ENCODE measurements around the gene PLOD3. TPM values are rescaled to one million over a fixed set of nuclear protein-coding genes. Genes with fewer than 3 reads are reported as not detected.

PLOD3 gene
- polyA plus RNA-seq, 3 donors = 46.3 to 50.3 (median 50.1) TPM

GRCh38 chr7:101240226-101241014, 23.0 kb upstream of the PLOD3 start:
- DNase-seq = no peak

GRCh38 chr7:101239951-101240220, 22.5 kb upstream of the PLOD3 start:
- DNase-seq = no peak

DNA sequence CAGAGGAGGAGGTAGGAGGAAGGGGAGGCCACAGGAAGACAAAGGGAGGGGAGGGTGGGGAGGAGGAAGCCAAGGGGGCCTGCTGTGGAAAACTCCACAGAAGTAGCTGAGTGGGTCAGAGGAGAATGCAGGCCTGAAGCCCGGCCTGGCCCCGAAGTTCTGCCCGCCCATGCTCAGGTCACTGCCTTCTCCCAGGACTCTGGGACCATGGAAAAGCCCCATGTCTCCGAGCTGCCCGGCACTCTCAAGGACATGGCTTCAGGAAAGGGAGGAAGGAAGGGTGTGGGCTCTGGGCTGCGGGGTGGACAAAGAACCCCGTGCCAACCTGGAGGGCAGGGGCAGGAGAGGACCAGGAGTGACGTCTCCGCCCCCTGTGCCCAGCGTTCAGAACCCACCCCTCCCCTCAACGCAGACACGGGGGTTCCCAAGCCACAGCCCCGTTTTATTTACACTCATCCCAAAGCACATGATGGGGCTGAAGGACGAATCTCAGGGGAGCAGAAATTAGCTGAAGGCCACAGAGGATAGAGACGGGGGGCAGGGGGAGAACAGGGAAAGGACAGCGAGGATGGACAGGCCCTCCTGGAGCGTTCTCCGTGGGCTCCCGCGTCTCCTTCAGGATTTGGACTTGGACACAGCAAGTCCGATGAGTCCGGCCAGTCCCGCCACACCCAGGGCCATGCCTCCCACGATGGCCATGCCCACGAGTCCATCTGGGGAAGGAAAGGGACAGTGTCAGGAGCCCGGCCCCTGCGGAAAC, 22.0 kb upstream of the PLOD3 start:
- DNase-seq = no peak

GRCh38 chr7:101238226-101239182, 21.1 kb upstream of the PLOD3 start:
- DNase-seq = no peak

DNA sequence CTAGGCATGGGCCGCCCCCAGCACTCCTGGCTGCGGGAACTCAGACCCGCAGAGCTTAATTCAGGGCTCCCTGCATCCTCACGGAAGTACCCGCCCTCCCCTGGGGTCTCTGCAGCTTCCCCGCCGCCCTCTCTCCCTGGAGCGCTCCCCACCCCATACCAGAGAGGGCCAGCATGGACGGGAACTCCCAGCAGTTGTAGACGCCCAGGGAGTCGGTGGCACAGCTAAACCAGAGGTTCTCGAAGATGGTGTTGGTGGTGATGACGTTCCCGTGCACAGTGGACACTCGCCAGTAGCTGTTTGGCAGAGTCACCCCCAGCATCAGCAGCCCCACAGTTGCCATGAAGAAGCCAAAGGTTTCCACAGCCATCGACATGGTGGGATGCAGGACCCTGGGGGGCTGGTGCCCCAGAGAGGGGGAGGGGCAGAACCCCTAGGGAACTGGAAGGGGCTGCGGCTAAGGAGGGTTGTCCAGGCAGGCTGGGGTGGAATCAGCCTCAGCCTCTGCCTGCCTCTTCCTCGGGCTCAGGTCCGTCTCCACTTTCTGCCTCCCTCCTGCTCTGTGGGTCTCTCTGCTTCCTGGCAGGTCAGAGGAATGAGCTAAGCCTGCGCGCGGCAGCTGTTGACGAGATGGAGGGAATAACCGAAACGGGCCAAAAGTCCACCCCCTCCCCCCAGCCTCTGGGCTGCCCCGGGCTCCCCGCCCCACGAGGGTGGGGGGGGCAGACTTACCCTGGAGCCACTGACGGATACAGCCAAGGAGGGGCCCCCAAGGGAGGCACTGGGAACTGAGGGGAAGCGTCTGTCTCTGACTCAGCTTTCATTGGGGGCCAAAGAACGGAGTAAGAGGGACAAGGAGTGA, 20.1 kb upstream of the PLOD3 start, which contains the start of gene CLDN15:
CLDN15 (minus strand) TSS at position 597 of the 862 bp plus-strand sequence; CDS start at position 376, 221 bp downstream.
- no peak for DNase-seq

- no peak for DNase-seq
These were observed 19.0 kb upstream of the PLOD3 start for GRCh38 chr7:101236292-101236835.

GRCh38 chr7:101235522-101235921, 18.1 kb upstream of the PLOD3 start:
- no peak for DNase-seq

DNA sequence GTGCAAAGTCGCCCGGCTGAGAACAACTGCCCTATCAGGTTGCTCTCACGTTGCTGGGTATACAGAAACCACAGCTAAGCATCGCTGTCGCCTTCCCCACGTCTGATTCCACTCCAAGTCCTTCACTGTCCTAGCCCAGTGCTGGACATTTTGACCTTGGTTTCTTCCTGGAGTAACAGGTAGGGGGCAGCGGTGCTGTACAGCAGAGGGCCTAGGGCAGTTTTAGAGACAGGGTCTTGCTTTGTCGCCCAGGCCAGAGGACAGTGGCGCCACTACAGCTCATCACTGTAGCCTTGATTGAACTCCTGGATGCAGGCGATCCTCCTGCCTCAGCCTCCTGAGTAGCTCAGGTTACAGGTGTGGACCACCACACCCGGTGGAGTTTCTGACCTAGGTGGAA, 17.7 kb upstream of the PLOD3 start:
- no peak for DNase-seq

DNA sequence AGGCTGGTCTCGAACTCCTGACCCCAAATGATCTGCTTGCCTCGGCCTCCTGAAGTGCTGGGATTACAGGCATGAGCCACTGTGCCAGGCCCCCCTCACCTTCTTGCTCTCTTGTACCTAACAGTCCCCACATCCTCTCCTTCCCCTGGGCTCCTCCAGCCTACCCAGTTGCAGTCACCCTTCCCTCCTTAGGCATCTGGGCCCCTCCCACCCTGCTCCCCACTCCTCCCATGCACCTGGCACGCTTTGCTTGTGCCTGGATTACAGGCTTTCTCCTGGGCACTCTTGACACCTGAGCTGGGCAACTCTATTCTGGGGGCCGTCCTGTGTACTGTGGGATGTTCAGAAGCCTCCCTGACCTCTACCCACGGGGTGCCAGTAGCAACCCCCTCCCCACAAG, 17.3 kb upstream of the PLOD3 start:
- no peak for DNase-seq

DNA sequence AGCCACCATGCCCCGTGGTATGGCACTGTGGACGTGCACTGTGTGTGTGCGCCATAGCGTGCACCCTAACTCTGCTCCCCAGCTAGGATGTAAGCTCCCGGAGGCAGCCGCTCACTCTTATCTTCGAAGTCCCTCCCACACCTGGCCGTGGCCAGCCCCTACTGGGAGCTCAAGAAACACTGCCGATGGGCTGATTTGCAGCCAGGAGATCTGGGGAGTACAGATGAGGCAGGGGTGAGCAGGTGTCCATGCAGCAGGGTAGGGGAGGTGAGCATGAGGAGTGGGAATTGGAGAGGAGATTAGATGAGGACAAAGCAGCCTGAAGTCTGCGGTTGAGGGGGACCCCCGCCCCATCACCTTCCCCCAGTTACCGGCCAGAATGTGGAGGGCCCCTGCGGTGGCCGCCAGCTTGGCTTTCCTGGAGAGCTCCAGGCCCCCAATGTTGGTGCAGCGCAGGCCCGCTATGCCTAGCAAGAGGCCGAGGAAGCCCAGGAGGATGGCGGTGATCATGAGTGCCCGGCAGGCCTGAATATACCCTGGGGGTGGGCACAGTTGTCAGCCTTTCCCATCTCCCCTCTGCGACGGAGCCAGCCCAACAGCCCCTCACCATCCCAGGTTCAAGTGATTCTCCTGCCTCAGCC, 16.6 kb upstream of the PLOD3 start:
- DNase-seq = no peak

- no peak for DNase-seq
These were observed 14.9 kb upstream of the PLOD3 start for GRCh38 chr7:101232141-101232850.

DNA sequence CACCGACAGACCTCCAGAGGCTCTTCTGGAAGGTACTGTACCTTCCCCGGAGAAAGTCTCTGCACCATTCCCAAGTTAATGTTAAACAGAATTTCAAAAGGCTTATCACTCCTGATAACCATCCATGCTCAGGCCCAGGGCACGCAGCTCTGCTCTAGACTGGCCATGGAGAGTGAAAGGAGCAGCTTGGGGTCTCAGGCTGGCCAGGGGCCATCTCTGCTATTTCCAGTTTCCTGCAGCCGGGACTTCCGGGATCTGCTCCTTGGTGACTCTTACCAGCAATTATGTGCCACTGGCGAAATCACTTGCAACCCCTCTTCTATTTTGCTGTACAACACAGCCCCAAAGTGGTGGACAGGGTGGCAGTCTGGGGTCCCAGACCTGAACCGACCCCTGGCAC, 14.3 kb upstream of the PLOD3 start:
- no peak for DNase-seq

GRCh38 chr7:101226721-101227120, 9.3 kb upstream of the PLOD3 start:
- DNase-seq = no peak

GRCh38 chr7:101225650-101226049, 8.3 kb upstream of the PLOD3 start:
- DNase-seq = no peak

GRCh38 chr7:101223528-101223927, 6.1 kb upstream of the PLOD3 start:
- DNase-seq = no peak

GRCh38 chr7:101222275-101222830, 5.0 kb upstream of the PLOD3 start:
- no peak for DNase-seq

DNA sequence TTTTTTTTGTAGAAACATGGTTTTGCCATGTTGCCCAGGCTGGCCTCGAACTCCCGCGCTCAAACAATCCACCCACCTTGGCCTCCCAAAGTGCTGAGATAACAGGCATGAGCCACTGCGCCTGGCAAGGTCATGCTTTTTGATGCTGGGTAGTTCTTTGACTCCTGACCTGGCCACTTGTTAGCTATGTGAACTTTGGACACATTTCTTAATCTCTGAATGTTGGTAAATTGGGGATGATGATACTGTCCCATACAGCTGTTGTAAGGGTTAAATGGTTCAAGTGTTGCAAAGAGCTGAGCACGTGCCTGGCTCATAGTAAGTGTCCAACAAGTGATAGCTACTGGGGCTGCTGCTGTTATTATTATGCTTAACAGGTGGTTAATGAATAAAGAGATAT, 2.9 kb upstream of the PLOD3 start:
- no peak for DNase-seq

GRCh38 chr7:101218236-101219125, 1.1 kb upstream of the PLOD3 start:
- no peak for DNase-seq

Data from renal pelvis (tissue), 4 donors.